ENCODE measurements around the gene DLL1. TPM values are rescaled to one million over a fixed set of nuclear protein-coding genes. Genes with fewer than 3 reads are reported as not detected.

DLL1 gene
- total and polyA plus RNA-seq, 9 donors: 12.8 to 24.7 (median 17.9) TPM

DNA sequence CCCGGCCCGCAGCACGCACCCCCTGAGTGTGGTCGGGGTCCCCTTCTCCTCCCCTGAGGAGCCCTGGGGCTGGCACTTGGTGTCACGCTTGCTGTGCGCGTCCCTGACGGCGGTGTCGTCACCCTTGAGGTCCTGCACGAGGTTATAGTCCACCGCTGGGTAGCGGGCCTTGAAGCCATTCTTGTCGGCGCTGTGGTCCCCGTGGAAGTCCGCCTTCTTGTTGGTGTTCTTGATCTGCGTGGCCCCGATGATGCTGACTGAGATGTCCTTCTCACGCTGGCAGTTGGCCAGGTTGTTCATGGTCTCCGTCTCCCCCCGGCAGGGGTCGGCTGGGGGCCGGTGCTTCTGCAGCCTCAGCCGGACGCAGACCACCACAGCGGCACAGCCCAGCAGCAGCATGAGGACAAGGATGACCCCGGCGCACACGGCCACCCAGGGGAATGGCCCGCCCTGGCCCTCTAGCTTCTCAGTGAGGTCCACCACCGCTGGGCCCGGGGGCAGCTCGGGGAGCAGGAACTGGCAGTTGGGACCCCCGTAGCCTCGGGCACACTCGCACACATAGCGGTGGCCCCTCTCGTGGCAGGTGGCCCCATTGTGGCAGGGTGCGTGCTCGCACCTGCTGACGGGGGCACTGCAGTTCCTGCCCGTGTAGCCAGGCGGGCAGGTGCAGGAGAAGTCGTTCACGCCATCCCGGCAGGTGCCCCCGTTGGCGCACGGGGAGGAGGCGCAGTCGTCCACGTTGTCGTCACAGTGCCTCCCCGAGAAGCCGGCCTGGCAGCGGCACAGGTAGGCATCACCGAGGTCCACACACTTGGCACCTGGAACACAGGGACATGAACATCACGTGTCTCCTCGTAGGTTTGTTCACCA, 7.4 kb downstream of the DLL1 start:
- no peak for DNase-seq
- peaks cover 44% of the 10 kb centered on the region for H3K4me1 ChIP-seq (ENCODE audit: control insufficient read depth, insufficient read depth, low read length)
- no peak overlapping the region for H3K4me3 ChIP-seq (ENCODE audit: low read length)
- peaks cover 57% of the 10 kb centered on the region for H3K36me3 ChIP-seq (ENCODE audit: control insufficient read depth, insufficient read depth, low read length)
- no peak overlapping the region for H3K27ac ChIP-seq (ENCODE audit: low read length)
- H3K27me3 ChIP-seq (ENCODE audit: control insufficient read depth, insufficient read depth, low read length): peaks cover 21% of the 10 kb centered on the region
- H3K9me3 ChIP-seq (replicated peaks; ENCODE audit: control insufficient read depth, low read depth, low read length): no peaks in the 10 kb centered on the region
- 91% methylated on average over 60 of the region's 60 CpGs for WGBS (ENCODE audit: insufficient coverage)

DNA sequence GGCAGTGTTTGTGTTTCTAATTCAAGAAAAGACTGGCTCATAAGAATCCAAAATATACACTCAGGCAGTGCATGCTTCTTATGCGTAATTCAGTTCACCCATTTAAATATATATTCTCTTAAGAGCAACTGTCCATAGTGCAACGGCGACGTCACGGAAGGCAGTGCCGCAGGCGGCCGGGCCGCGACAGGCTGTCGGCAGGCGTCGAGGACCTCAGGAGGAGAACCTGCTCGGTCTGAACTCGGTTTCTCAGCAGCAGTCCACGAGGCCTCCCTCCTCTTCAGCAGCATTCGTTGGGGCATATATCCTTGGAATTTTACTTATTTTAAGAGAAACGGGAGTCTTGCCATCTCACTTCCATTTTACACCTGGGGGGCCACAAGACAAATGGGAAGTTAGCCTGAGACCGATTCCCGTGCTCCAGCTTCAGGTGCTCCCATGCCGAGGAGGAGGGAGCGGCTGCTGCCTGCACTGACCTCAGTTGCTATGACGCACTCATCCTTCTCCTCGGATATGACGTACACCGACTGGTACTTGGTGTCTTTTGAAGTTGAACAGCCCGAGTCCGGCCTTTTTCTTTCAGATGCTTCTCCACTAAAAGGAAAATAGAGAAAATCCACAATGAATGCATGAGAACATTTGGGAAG, 8.2 kb downstream of the DLL1 start:
- Histone ChIP-seq H3K27me3 (ENCODE audit: control insufficient read depth, insufficient read depth, low read length) (peaks cover 13% of the 10 kb centered on the region), H3K4me3 (ENCODE audit: low read length) (no peak overlapping the region), H3K9me3 (replicated peaks; ENCODE audit: control insufficient read depth, low read depth, low read length) (no peaks in the 10 kb centered on the region), H3K36me3 (ENCODE audit: control insufficient read depth, insufficient read depth, low read length) (peaks cover 49% of the 10 kb centered on the region), H3K4me1 (ENCODE audit: control insufficient read depth, insufficient read depth, low read length) (peaks cover 36% of the 10 kb centered on the region), H3K27ac (ENCODE audit: low read length) (no peak overlapping the region)
- WGBS (ENCODE audit: insufficient coverage): 86% methylated on average over 16 of the region's 28 CpGs
- DNase-seq: no peak

DNA sequence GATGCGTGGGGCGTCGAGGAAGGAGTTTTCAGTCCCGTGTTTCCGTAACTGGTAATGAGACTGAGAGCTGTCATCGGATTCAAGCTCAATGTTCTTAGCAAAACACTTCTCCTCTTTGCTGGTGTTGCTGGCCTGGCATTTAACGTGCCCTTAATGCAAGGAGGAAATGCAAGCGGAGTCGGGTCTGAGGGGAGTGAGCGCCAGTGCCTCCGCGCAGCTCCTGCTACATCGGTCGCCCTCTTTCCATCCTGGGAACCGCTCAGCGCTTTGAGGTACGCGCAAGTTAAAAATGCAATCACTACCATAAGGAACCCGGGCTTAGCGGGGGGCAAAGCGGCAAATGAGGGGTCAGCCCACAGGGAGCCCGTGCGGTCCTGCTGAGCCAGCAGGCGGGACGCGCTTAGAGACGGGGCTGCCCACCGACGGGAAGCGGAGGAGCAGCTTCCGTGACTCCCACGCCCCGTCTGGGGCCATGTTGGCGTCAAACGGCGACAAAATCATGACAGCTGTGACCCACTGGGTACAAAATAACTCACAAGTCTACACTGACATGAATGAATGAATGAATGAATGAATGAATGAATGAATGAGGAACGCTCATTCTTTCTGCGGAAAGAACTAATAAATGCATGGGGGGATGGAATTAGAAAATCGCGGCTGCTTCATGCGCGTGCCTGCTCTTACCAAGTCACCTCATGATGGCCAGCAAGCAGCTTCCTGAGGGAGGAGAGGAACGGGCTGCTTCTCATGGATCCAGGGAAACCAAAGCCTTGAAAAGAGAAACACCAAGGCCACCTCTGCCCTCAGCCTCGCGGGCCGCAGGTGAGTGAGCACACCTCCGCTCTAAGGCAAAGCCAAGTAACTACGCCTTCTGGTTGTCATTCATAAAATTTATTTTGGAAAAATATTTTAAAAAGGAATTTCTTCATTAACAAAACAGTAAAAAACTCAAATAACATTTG, 9.3 kb downstream of the DLL1 start:
- peaks cover 27% of the 10 kb centered on the region for H3K4me1 ChIP-seq (ENCODE audit: control insufficient read depth, insufficient read depth, low read length)
- no peak overlapping the region for H3K27ac ChIP-seq (ENCODE audit: low read length)
- H3K9me3 ChIP-seq (replicated peaks; ENCODE audit: control insufficient read depth, low read depth, low read length): no peaks in the 10 kb centered on the region
- peaks cover 40% of the 10 kb centered on the region for H3K36me3 ChIP-seq (ENCODE audit: control insufficient read depth, insufficient read depth, low read length)
- DNase-seq: no peak
- peaks cover 4% of the 10 kb centered on the region for H3K27me3 ChIP-seq (ENCODE audit: control insufficient read depth, insufficient read depth, low read length)
- no peak overlapping the region for H3K4me3 ChIP-seq (ENCODE audit: low read length)
- WGBS (ENCODE audit: insufficient coverage): 91% methylated on average over 35 of the region's 48 CpGs

DNA sequence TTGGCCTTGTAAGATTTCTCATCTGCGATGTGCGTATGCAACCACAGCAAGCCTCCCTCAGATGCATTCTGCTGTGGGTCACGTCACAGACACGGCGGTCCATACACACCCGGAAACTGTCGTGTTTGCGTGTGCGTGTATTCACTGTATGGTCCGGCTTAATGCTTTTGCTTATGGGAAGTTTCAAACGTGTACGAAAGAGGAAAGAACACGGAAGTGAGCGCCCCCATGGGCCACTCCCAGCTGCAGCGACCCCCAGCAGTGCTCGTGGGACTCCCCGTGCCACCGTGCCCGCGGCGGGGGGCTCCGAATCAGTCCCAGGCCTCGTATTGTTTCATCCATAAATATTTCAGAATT, 10.2 kb downstream of the DLL1 start:
- Histone ChIP-seq H3K27me3 (ENCODE audit: control insufficient read depth, insufficient read depth, low read length) (no peaks in the 10 kb centered on the region), H3K36me3 (ENCODE audit: control insufficient read depth, insufficient read depth, low read length) (peaks cover 38% of the 10 kb centered on the region), H3K9me3 (replicated peaks; ENCODE audit: control insufficient read depth, low read depth, low read length) (no peaks in the 10 kb centered on the region), H3K4me3 (ENCODE audit: low read length) (peak overlapping the region; percentile 29), H3K4me1 (ENCODE audit: control insufficient read depth, insufficient read depth, low read length) (peaks cover 28% of the 10 kb centered on the region), H3K27ac (ENCODE audit: low read length) (peak overlapping the region; percentile 20)
- no peak for DNase-seq
- 68% methylated on average over 23 of the region's 23 CpGs for WGBS (ENCODE audit: insufficient coverage)

DNA sequence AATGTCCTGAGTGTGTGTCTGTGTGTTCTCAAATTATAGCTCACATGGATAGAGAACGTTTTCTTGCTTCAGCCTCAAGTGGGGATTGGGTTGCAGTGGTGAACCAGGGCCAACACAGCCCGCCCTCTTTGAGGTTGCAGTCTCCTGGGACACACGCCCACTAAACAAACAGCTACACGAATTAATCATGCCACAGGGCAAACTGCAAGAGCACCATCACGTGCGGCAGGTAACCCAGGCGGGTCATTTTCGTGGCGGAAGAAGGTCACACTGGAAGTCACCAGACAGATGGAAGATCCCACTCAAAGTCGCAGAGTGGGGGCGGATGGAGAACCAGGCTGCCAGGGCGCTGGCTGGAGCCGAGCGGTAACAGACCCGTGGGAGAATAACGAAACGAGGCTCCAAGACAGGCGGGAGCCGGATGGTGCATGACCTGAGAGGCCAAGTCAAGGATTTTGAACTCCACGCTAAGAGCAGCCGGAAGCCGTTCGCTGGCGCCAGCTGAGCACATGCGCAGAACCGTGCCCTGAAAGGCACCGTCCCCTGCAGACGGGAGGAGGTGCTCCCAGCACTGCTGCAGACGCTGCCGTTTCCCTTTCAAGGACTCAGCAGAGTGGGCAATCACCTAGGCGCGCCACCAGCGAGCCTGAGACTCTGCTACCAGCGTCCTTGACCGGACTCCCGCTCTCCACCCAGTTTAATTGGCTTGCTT, 10.7 kb downstream of the DLL1 start:
- no peaks in the 10 kb centered on the region for H3K9me3 ChIP-seq (replicated peaks; ENCODE audit: control insufficient read depth, low read depth, low read length)
- peak overlapping the region; percentile 55 for H3K27ac ChIP-seq (ENCODE audit: low read length)
- H3K27me3 ChIP-seq (ENCODE audit: control insufficient read depth, insufficient read depth, low read length): peaks cover 2% of the 10 kb centered on the region
- H3K4me1 ChIP-seq (ENCODE audit: control insufficient read depth, insufficient read depth, low read length): peaks cover 23% of the 10 kb centered on the region
- DNase-seq: peak; percentile 72
- 53% methylated on average over 34 of the region's 36 CpGs for WGBS (ENCODE audit: insufficient coverage)
- peak overlapping the region; percentile 29 for H3K4me3 ChIP-seq (ENCODE audit: low read length)
- H3K36me3 ChIP-seq (ENCODE audit: control insufficient read depth, insufficient read depth, low read length): peaks cover 33% of the 10 kb centered on the region

DNA sequence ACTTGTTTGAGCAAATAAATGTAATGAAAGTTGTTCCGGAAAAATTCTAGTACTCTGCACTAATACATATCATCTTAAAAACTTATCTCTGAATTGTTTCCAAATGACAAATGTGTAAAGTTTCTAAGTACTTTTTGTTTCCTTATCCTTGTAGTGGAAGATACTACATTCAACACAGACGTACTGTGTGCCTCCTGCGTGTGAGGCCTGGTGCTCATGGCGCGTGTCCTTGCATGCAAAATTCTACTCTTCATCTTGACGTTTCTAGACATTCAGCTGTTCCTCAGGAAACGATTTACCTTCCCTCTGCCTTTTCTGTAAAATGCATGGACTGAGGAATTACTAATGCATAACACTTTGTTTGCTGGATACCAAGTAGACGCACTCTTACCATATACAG, 11.5 kb downstream of the DLL1 start:
- Histone ChIP-seq H3K36me3 (ENCODE audit: control insufficient read depth, insufficient read depth, low read length) (peaks cover 26% of the 10 kb centered on the region), H3K27me3 (ENCODE audit: control insufficient read depth, insufficient read depth, low read length) (peaks cover 2% of the 10 kb centered on the region), H3K9me3 (replicated peaks; ENCODE audit: control insufficient read depth, low read depth, low read length) (no peaks in the 10 kb centered on the region), H3K4me3 (ENCODE audit: low read length) (no peak overlapping the region), H3K27ac (ENCODE audit: low read length) (no peak overlapping the region), H3K4me1 (ENCODE audit: control insufficient read depth, insufficient read depth, low read length) (peaks cover 24% of the 10 kb centered on the region)
- WGBS (ENCODE audit: insufficient coverage): 100% methylated on average over 1 of the region's 8 CpGs
- no peak for DNase-seq

DNA sequence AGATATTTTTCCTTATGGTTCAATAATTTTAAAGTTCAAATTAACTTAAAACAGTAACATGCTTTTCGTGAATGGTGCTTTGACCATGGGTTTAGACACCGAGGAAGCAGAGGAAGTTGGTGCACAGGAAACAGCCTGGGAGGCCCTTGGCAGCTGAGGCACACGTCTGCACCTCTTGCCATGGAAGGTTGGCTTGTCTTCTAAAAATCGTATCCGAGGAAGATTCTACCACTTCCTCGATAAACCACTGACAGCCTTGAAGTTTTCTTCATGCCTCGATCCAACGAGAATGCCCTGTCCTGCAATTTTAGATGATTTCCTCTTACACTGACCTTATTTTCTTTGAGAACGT, 12.2 kb downstream of the DLL1 start:
- Histone ChIP-seq H3K27me3 (ENCODE audit: control insufficient read depth, insufficient read depth, low read length) (peaks cover 6% of the 10 kb centered on the region), H3K27ac (ENCODE audit: low read length) (no peak overlapping the region), H3K4me3 (ENCODE audit: low read length) (no peak overlapping the region), H3K9me3 (replicated peaks; ENCODE audit: control insufficient read depth, low read depth, low read length) (no peaks in the 10 kb centered on the region), H3K36me3 (ENCODE audit: control insufficient read depth, insufficient read depth, low read length) (peaks cover 19% of the 10 kb centered on the region), H3K4me1 (ENCODE audit: control insufficient read depth, insufficient read depth, low read length) (peaks cover 25% of the 10 kb centered on the region)
- WGBS (ENCODE audit: insufficient coverage): 64% methylated on average over 6 of the region's 9 CpGs
- no peak for DNase-seq

DNA sequence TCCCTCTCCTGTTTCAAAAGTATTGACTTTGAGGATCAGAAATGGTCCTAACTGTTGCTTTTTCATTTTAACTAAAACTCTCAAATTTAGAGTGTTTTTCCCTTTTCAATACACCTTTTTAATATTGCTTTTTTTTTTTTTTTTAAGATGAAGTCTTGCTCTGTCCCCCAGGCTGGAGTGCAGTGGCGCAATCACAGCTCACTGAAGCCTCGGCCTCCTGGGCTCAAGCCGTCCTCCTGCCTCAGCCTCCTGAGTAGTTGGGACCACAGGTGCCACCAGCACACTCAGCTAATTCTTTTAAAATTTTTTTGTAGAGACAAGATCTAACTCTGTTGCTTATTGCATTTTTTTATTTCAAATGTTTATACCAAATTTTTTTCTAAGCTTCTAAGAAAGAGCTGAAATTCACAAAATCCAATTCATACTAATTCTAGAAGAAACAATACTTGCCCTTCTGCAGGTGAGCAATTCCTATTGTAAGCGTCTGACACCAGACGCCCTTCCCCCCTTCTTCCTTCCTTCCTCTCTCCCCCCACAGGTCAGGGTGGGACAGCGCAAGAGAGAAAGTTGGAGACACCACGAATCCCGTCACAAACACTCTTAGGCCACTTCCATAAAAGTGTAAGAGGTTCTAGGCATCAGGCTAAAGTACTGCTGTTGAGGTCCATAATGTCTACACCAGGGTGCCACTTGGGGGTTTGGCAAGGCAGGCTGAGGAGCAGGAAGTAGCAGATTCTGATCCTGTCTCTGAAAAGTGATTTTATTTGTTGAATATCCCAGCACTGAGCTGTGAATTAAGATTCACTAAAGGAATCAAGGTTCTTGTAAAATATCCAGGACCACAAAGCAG, 12.8 kb downstream of the DLL1 start:
- peaks cover 11% of the 10 kb centered on the region for H3K27me3 ChIP-seq (ENCODE audit: control insufficient read depth, insufficient read depth, low read length)
- WGBS (ENCODE audit: insufficient coverage): 100% methylated on average over 1 of the region's 8 CpGs
- peaks cover 13% of the 10 kb centered on the region for H3K36me3 ChIP-seq (ENCODE audit: control insufficient read depth, insufficient read depth, low read length)
- no peak for DNase-seq
- no peak overlapping the region for H3K27ac ChIP-seq (ENCODE audit: low read length)
- H3K4me3 ChIP-seq (ENCODE audit: low read length): no peak overlapping the region
- peaks cover 30% of the 10 kb centered on the region for H3K4me1 ChIP-seq (ENCODE audit: control insufficient read depth, insufficient read depth, low read length)
- H3K9me3 ChIP-seq (replicated peaks; ENCODE audit: control insufficient read depth, low read depth, low read length): no peaks in the 10 kb centered on the region

Data from muscle of leg (tissue), 11 donors.